Keratinocyte (primary cell): ENCODE data around the gene DGKQ. TPM values are rescaled to one million over a fixed set of nuclear protein-coding genes. Genes with fewer than 3 reads are reported as not detected.

Source experiments
- DNase-seq: peaks from one replicate; pipeline ENCODE4 v3.0.0-alpha.2; 2011; ENCODE audit warnings: low read depth, missing footprints, low spot score
- FAIRE-seq: peaks from 2 replicates; lab custom pipeline; 2011; peaks lifted over from hg19 to GRCh38; lab: Jason Lieb, UNC
- H2AFZ ChIP-seq: 2 replicates; pipeline ENCODE4 v1.6.0; 2012; ENCODE audit warnings: low read length, control low read depth, inconsistent platforms; ENCODE audit not compliant: control insufficient read depth
- H3K27ac ChIP-seq: 2 replicates; pipeline ENCODE4 v1.5.1; 2011; ENCODE audit warnings: low read length; ENCODE audit not compliant: control insufficient read depth, insufficient read depth
- H3K27me3 ChIP-seq: 3 replicates; pipeline ENCODE4 v1.6.0; 2011; ENCODE audit warnings: low read length; ENCODE audit not compliant: control insufficient read depth, insufficient read depth; ENCODE audit errors: extremely low read depth
- H3K36me3 ChIP-seq, 2 experiments: 2 replicates in 1 of 2; 3 replicates in 1 of 2; pipeline ENCODE4 v1.5.1; 2011; ENCODE audit warnings: low read length in 2 of 2, mild to moderate bottlenecking in 1 of 2; ENCODE audit not compliant: control insufficient read depth in 2 of 2, insufficient read depth in 2 of 2; ENCODE audit errors: extremely low read depth in 1 of 2
- H3K4me1 ChIP-seq: 3 replicates; pipeline ENCODE4 v1.5.1; 2011; ENCODE audit warnings: low read length; ENCODE audit not compliant: control insufficient read depth, insufficient read depth; ENCODE audit errors: extremely low read depth
- H3K4me2 ChIP-seq: 3 replicates; pipeline ENCODE4 v1.6.0; 2011; ENCODE audit warnings: low read depth, low read length; ENCODE audit not compliant: control insufficient read depth, insufficient read depth; ENCODE audit errors: extremely low read depth
- H3K4me3 ChIP-seq, 3 experiments: fragments of 200-600 bp in 1 of 3; sonication (generic) in 1 of 3; 2 replicates in 2 of 3; 3 replicates in 1 of 3; pipeline ENCODE4 v1.5.1; 2011 to 2016; ENCODE audit warnings: low read length in 3 of 3, mild to moderate bottlenecking in 3 of 3, control low read depth in 2 of 3, inconsistent platforms in 1 of 3, low read depth in 1 of 3, mixed read lengths in 1 of 3, mixed run types in 1 of 3, moderate library complexity in 1 of 3; ENCODE audit not compliant: control insufficient read depth in 2 of 3, insufficient read depth in 2 of 3; ENCODE audit errors: extremely low read depth in 1 of 3
- H3K79me2 ChIP-seq: 2 replicates; pipeline ENCODE4 v1.6.0; 2012; ENCODE audit warnings: low read length; ENCODE audit not compliant: control insufficient read depth, insufficient read depth
- H3K9ac ChIP-seq: 3 replicates; pipeline ENCODE4 v1.6.0; 2011; ENCODE audit warnings: low read length; ENCODE audit not compliant: control insufficient read depth, insufficient read depth; ENCODE audit errors: extremely low read depth
- H3K9me1 ChIP-seq: 3 replicates; pipeline ENCODE4 v1.6.0; 2011; ENCODE audit warnings: low read length; ENCODE audit not compliant: control insufficient read depth, insufficient read depth; ENCODE audit errors: extremely low read depth
- H3K9me3 ChIP-seq: 2 replicates; pipeline ENCODE4 v1.5.1; 2012; ENCODE audit warnings: low read depth, low read length; ENCODE audit not compliant: control insufficient read depth
- H4K20me1 ChIP-seq: 3 replicates; pipeline ENCODE4 v1.6.0; 2011; ENCODE audit warnings: low read length; ENCODE audit not compliant: control insufficient read depth, insufficient read depth; ENCODE audit errors: extremely low read depth
- EZH2 ChIP-seq: IDR thresholded peaks from one replicate; pipeline ENCODE4 v1.6.1; 2012; ENCODE audit warnings: inconsistent platforms, mild to moderate bottlenecking, low read length, moderate library complexity
- dilution Hi-C: fragments of 300-500 bp; cut with MboI; formaldehyde crosslinking; loops from one replicate; pipeline ENCODE4 v1.7.0; 2020; ENCODE audit warnings: low sequenced_read_pairs; ENCODE audit not compliant: extremely low pct_ligation_motif_present
- polyA plus RNA-seq, 5 experiments: library from polyadenylated mRNA; depleted of rRNA in 3 of 5; stranded (reverse) in 3 of 5; stranded (forward) in 1 of 5; unstranded in 1 of 5; fragments of >200 nt; gene quantifications; 1 replicate in 1 of 5; 2 replicates in 3 of 5; 3 replicates in 1 of 5; pipeline versions ENCODE4 v1.2.1 to v1.2.3, GENCODE V29; 2011 to 2012; ENCODE audit warnings: missing spikeins in 2 of 5, low read depth in 1 of 5, low replicate concordance in 1 of 5
- TF ChIP-seq, protein P1 (sequence below), 3 experiments: IDR thresholded peaks in 1 of 3; conservative IDR thresholded peaks in 1 of 3; optimal IDR thresholded peaks in 1 of 3; 2 replicates in 2 of 3; 3 replicates in 1 of 3; pipeline versions ENCODE3 to v1.5.1; 2011; ENCODE audit warnings: low read length in 3 of 3, mild to moderate bottlenecking in 3 of 3, moderate library complexity in 2 of 3, control low read depth in 1 of 3, inconsistent platforms in 1 of 3; ENCODE audit not compliant: insufficient read depth in 2 of 3; ENCODE audit errors: extremely low read depth in 1 of 3

DGKQ gene
- polyA plus RNA-seq, 1 donor (not counting 4 experiments of a cell fraction or from before 2014, with no cell fraction given) = 5.3 TPM

DNA sequence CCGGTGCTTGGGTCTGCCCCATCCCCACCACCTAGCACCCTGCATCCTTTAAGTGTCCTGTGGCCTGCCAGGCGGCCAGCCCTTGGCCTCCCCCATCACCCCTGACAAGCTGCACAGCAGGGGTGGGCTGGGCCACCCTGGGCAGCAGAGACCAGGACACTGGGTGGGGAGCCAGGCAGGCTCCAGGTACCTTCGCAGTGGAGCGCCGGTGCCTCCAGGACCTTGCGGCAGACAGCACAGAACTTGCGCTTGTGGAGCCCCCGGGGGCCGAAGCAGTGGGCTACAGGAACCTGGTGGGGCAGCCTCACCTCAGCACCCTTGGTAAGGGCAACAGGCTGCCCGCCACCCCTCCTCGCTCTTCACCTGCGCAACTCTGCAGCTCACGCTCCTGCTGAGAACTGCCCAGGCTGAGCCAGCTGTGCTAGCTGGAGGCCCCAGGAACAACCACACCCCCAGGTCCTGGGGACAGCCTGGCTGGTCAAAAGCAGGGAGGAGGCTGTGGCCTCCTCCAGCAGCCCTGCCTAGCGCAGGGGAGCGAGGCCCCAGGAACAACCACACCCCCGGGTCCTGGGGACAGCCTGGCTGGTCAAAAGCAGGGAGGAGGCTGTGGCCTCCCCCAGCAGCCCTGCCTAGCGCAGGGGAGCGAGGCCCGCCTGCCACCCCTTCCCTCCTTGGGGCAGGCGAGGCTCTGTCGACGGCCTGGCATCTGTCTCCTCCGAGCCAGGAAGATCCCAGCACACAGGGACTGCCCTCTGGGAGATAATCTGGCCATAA, 4.6 kb downstream of the DGKQ start:
- Histone ChIP-seq H3K27ac (no peak overlapping the region), H3K9ac (no peak overlapping the region), H3K27me3 (no peaks in the 10 kb centered on the region), H4K20me1 (peaks cover 3% of the 10 kb centered on the region), H3K4me2 (no peak overlapping the region), H3K79me2 (no peaks in the 10 kb centered on the region), H3K9me1 (no peaks in the 10 kb centered on the region), H3K4me1 (peaks cover 19% of the 10 kb centered on the region), H2AFZ (no peak overlapping the region), H3K9me3 (no peaks in the 10 kb centered on the region), H3K36me3 (peaks cover 4 to 17% of the 10 kb centered on the region in 2 experiments), H3K4me3 (no peak overlapping the region)
- TF ChIP-seq, protein P1, sequence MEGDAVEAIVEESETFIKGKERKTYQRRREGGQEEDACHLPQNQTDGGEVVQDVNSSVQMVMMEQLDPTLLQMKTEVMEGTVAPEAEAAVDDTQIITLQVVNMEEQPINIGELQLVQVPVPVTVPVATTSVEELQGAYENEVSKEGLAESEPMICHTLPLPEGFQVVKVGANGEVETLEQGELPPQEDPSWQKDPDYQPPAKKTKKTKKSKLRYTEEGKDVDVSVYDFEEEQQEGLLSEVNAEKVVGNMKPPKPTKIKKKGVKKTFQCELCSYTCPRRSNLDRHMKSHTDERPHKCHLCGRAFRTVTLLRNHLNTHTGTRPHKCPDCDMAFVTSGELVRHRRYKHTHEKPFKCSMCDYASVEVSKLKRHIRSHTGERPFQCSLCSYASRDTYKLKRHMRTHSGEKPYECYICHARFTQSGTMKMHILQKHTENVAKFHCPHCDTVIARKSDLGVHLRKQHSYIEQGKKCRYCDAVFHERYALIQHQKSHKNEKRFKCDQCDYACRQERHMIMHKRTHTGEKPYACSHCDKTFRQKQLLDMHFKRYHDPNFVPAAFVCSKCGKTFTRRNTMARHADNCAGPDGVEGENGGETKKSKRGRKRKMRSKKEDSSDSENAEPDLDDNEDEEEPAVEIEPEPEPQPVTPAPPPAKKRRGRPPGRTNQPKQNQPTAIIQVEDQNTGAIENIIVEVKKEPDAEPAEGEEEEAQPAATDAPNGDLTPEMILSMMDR (optimal IDR thresholded peaks at IDR 0.05 in 1 of 3, IDR thresholded peaks at IDR 0.05 in 1 of 3, conservative IDR thresholded peaks at IDR 0.05 in 1 of 3; ENCODE audit: extremely low read depth in 1 of 3, insufficient read depth in 2 of 3, low read length in 3 of 3) = no peak
- TF ChIP-seq EZH2 = no peak
- dilution Hi-C loops = no loop called here
- FAIRE-seq (no peak), DNase-seq (no peak)

DNA sequence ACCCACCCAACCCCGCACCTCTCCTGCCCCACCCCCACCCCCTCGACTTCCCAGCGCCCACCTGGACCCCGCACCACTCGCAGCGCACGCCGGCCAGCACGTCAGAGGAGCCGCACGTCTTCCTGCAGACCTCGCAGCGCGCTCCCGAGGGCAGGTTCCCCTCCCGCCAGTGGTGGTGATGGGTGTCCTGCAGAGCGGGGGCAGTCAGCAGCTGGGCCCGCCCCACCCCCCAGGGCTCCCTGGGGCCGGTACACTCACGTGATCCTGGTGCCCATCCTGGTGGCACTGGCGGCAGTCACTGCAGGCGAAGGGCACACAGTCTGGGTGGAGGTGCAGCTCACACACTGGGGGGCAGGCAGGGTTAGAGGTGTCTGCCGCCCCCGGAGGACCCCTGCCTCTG, 5.1 kb downstream of the DGKQ start:
- DNase-seq (no peak), FAIRE-seq (no peak)
- Histone ChIP-seq H3K4me3 (no peak overlapping the region), H4K20me1 (peaks cover 3% of the 10 kb centered on the region), H3K9ac (no peak overlapping the region), H3K27ac (no peak overlapping the region), H3K9me3 (no peaks in the 10 kb centered on the region), H3K9me1 (no peaks in the 10 kb centered on the region), H3K36me3 (peaks cover 4 to 17% of the 10 kb centered on the region in 2 experiments), H3K27me3 (no peaks in the 10 kb centered on the region), H3K79me2 (no peaks in the 10 kb centered on the region), H2AFZ (no peak overlapping the region), H3K4me2 (no peak overlapping the region), H3K4me1 (peaks cover 19% of the 10 kb centered on the region)
- dilution Hi-C loops = no loop called here
- TF ChIP-seq, protein P1 (optimal IDR thresholded peaks at IDR 0.05 in 1 of 3, IDR thresholded peaks at IDR 0.05 in 1 of 3, conservative IDR thresholded peaks at IDR 0.05 in 1 of 3; ENCODE audit: extremely low read depth in 1 of 3, insufficient read depth in 2 of 3, low read length in 3 of 3) = no peak
